GM23338 (cell line): ENCODE results near the gene CDK5RAP2. TPM values are rescaled to one million over a fixed set of nuclear protein-coding genes. Genes with fewer than 3 reads are reported as not detected.

Experiments
- ATAC-seq: fragments of 200-7000 bp; cut with Tn5 transposase; 3 replicates; pipeline ENCODE4 v1.9.1; 2020
- DNase-seq: peaks from one replicate; pipeline ENCODE4 v3.0.0-alpha.2; 2015; ENCODE audit warnings: low spot score
- H2AFZ ChIP-seq: fragments of 200-600 bp; sonication (generic); 2 replicates; pipeline ENCODE4 v1.8.0; 2016; ENCODE audit warnings: antibody characterized with exemption, mild to moderate bottlenecking, moderate library complexity
- H3F3A ChIP-seq: fragments of 200-600 bp; sonication (generic); replicated peaks from 2 replicates; pipeline ENCODE4 v1.8.0; 2017; ENCODE audit warnings: antibody characterized with exemption, mixed run types, low read depth
- H3K27ac ChIP-seq: fragments of 200-600 bp; sonication (generic); 2 replicates; pipeline ENCODE4 v1.6.1; 2016; ENCODE audit warnings: low read depth
- H3K27me3 ChIP-seq: fragments of 200-600 bp; sonication (generic); 2 replicates; pipeline ENCODE4 v1.8.0; 2016; ENCODE audit warnings: mild to moderate bottlenecking, mixed run types, moderate library complexity; ENCODE audit not compliant: insufficient read depth
- H3K36me3 ChIP-seq: fragments of 200-600 bp; sonication (generic); 2 replicates; pipeline ENCODE4 v1.8.0; 2016; ENCODE audit warnings: mild to moderate bottlenecking; ENCODE audit not compliant: insufficient read depth
- H3K4me1 ChIP-seq: fragments of 200-600 bp; sonication (generic); 2 replicates; pipeline ENCODE4 v1.8.0; 2016; ENCODE audit warnings: mild to moderate bottlenecking, moderate library complexity; ENCODE audit not compliant: insufficient read depth
- H3K4me2 ChIP-seq: fragments of 200-600 bp; sonication (generic); 2 replicates; pipeline ENCODE4 v1.7.1; 2017; ENCODE audit warnings: mixed run types
- H3K4me3 ChIP-seq: fragments of 200-600 bp; sonication (generic); 2 replicates; pipeline ENCODE4 v1.6.1; 2016; ENCODE audit warnings: mixed run types
- H3K79me2 ChIP-seq: fragments of 200-600 bp; sonication (generic); replicated peaks from 2 replicates; pipeline ENCODE4 v1.8.0; 2017; ENCODE audit warnings: mild to moderate bottlenecking; ENCODE audit not compliant: insufficient read depth
- H3K9me2 ChIP-seq: fragments of 200-600 bp; sonication (generic); 2 replicates; pipeline ENCODE4 v1.8.0; 2017; ENCODE audit not compliant: insufficient read depth
- H4K20me1 ChIP-seq: fragments of 200-600 bp; sonication (generic); replicated peaks from 2 replicates; pipeline ENCODE4 v1.8.0; 2017; ENCODE audit warnings: mild to moderate bottlenecking; ENCODE audit not compliant: insufficient read depth
- H3K27ac Mint-ChIP-seq: 2 replicates; pipeline ENCODE4 v1.8.0; 2020; ENCODE audit warnings: inconsistent platforms, mild to moderate bottlenecking, moderate library complexity, mixed read lengths
- H3K27me3 Mint-ChIP-seq: 3 replicates; pipeline ENCODE4 v1.8.0; 2022; ENCODE audit warnings: low read depth, mild to moderate bottlenecking, moderate library complexity, mixed read lengths, inconsistent platforms; ENCODE audit not compliant: insufficient read depth, poor library complexity
- H3K36me3 Mint-ChIP-seq: 3 replicates; pipeline ENCODE4 v1.8.0; 2021; ENCODE audit warnings: low read depth, mild to moderate bottlenecking, inconsistent platforms, moderate library complexity, mixed read lengths
- H3K4me1 Mint-ChIP-seq: 3 replicates; pipeline ENCODE4 v1.8.0; 2020; ENCODE audit warnings: mild to moderate bottlenecking, inconsistent platforms, mixed read lengths
- H3K4me3 Mint-ChIP-seq: 3 replicates; pipeline ENCODE4 v1.8.0; 2021; ENCODE audit warnings: moderate library complexity, mild to moderate bottlenecking, inconsistent platforms, mixed read lengths
- H3K9me3 Mint-ChIP-seq: 3 replicates; pipeline ENCODE4 v1.8.0; 2020; ENCODE audit warnings: moderate library complexity, mild to moderate bottlenecking, inconsistent platforms, mixed read lengths
- CTCF ChIP-seq, 2 experiments: fragments of 200-600 bp in 1 of 2; sonication (generic) in 1 of 2; conservative IDR thresholded peaks; 2 replicates each; pipeline versions ENCODE4 v1.5.1 to v1.6.1; 2016 to 2017; ENCODE audit warnings: antibody characterized with exemption in 2 of 2, low read depth in 2 of 2, mild to moderate bottlenecking in 2 of 2, moderate library complexity in 1 of 2
- EZH2 ChIP-seq: fragments of 200-600 bp; sonication (generic); IDR thresholded peaks from one replicate; pipeline ENCODE4 v1.8.0; 2017; ENCODE audit warnings: antibody characterized with exemption, mild to moderate bottlenecking, low read depth; ENCODE audit not compliant: unreplicated experiment
- EZH2phosphoT487 ChIP-seq: fragments of 200-600 bp; sonication (generic); IDR thresholded peaks from one replicate; pipeline ENCODE4 v1.8.1; 2018; ENCODE audit warnings: antibody characterized with exemption; ENCODE audit not compliant: unreplicated experiment
- JUNB ChIP-seq: IDR thresholded peaks from one replicate; pipeline ENCODE4 v1.6.1; 2016; ENCODE audit warnings: antibody characterized with exemption; ENCODE audit not compliant: unreplicated experiment
- NANOG ChIP-seq: IDR thresholded peaks from 2 replicates; pipeline ENCODE4 v1.6.1; 2016; ENCODE audit warnings: antibody characterized with exemption, borderline replicate concordance
- POLR2AphosphoS5 ChIP-seq: IDR thresholded peaks from 2 replicates; pipeline ENCODE4 v1.6.1; 2016; ENCODE audit warnings: antibody characterized with exemption, low read depth
- REST ChIP-seq: IDR thresholded peaks from one replicate; pipeline ENCODE4 v1.6.1; 2018; ENCODE audit warnings: antibody characterized with exemption; ENCODE audit not compliant: unreplicated experiment
- ZNF114 ChIP-seq: fragments of 250-450 bp; sonication (Bioruptor Pico); IDR thresholded peaks from 2 replicates; pipeline ENCODE4 v1.5.0; 2020; ENCODE audit warnings: mild to moderate bottlenecking, moderate library complexity
- polyA plus RNA-seq: library from polyadenylated mRNA; unstranded; fragments of >200 nt; fragmentation: Nextera tagmentation; extraction: Ambion mirVana; gene quantifications from 2 replicates; pipeline ENCODE4 v1.2.1, GENCODE V29; 2016
- total RNA-seq: library from RNA; depleted of rRNA; stranded (reverse); fragments of >200 nt; shearing (Covaris generic); gene quantifications from 2 replicates; pipeline ENCODE4 v1.2.3, GENCODE V29; 2014

The CDK5RAP2 gene
- total and polyA plus RNA-seq, 2 experiments from 2014 or later, result 50.7 to 65.7 TPM

- ATAC-seq, result peak; percentile 68
- peak overlapping the region; percentile 89 for H3K4me3 ChIP-seq
- Mint-ChIP-seq H3K27ac (peak overlapping the region; percentile 97), H3K4me3 (peak overlapping the region; percentile 98), H3K4me1 (peaks cover 13% of the 10 kb centered on the region), H3K36me3 (peaks cover 2% of the 10 kb centered on the region; the same call in 1 of the 3 replicates), H3K27me3 (peaks cover 6% of the 10 kb centered on the region), H3K9me3 (no peaks in the 10 kb centered on the region)
- TF ChIP-seq POLR2AphosphoS5 (peak; percentile 9; the same call in 1 of the 2 replicates), JUNB (no peak), REST (no peak), ZNF114 (no peak)
- no peaks in the 10 kb centered on the region for H3K9me2 ChIP-seq
- peak overlapping the region; percentile 93 for H3K4me2 ChIP-seq
- no peaks in the 10 kb centered on the region for H3K27me3 ChIP-seq
- H2AFZ ChIP-seq, result peak overlapping the region; percentile 44; the same call in 1 of the 2 replicates
- peaks cover 53% of the 10 kb centered on the region for H3K79me2 ChIP-seq
- H3K27ac ChIP-seq, result peak overlapping the region; percentile 79; the same call in 1 of the 2 replicates
- H3F3A ChIP-seq, result 0 out of 2 replicates have a peak, but pooled peaks cover 3% of the 10 kb centered on the region
- no peaks in the 10 kb centered on the region for H3K36me3 ChIP-seq
- H4K20me1 ChIP-seq, result peaks cover 25% of the 10 kb centered on the region
- peaks cover 10% of the 10 kb centered on the region for H3K4me1 ChIP-seq
- peak; percentile 76 for DNase-seq
Observed at GRCh38 chr9:120579139-120580050, 572 bp downstream of the CDK5RAP2 start.

- no peak overlapping the region for H3K27ac ChIP-seq
- no peak overlapping the region for H2AFZ ChIP-seq
- no peak for TF ChIP-seq CTCF (conservative IDR thresholded peaks at IDR 0.05; ENCODE audit: low read depth in 2 of 2)
- TF ChIP-seq ZNF114, result no peak
- no peak for TF ChIP-seq EZH2
- no peak for TF ChIP-seq JUNB
- no peak for TF ChIP-seq NANOG
- TF ChIP-seq EZH2phosphoT487, result no peak
- no peaks in the 10 kb centered on the region for H3K9me2 ChIP-seq
- DNase-seq (no peak), ATAC-seq (no peak)
- Mint-ChIP-seq H3K27me3 (no peaks in the 10 kb centered on the region), H3K9me3 (no peaks in the 10 kb centered on the region), H3K4me3 (no peak overlapping the region), H3K4me1 (peaks cover 7% of the 10 kb centered on the region), H3K27ac (no peak overlapping the region), H3K36me3 (peaks cover 22% of the 10 kb centered on the region)
- peaks cover 10% of the 10 kb centered on the region for H3K4me1 ChIP-seq
- no peak overlapping the region for H3K4me3 ChIP-seq
- 0 out of 2 replicates have a peak, but pooled peaks cover 3% of the 10 kb centered on the region for H3F3A ChIP-seq
- peaks cover 25% of the 10 kb centered on the region; the same call in 1 of the 2 replicates for H3K36me3 ChIP-seq
- H3K79me2 ChIP-seq, result peaks cover 77% of the 10 kb centered on the region
- no peak overlapping the region for H3K4me2 ChIP-seq
- H3K27me3 ChIP-seq, result no peaks in the 10 kb centered on the region
- H4K20me1 ChIP-seq, result peaks cover 30% of the 10 kb centered on the region
Observed at GRCh38 chr9:120574473-120574872, 5.5 kb downstream of the CDK5RAP2 start.
